Prostate gland (tissue), 2 donors: ENCODE data around the gene SBF2. TPM values are rescaled to one million over a fixed set of nuclear protein-coding genes. Genes with fewer than 3 reads are reported as not detected.

Source experiments
- DNase-seq: peaks from one replicate; pipeline ENCODE4 v3.0.0-alpha.2; 2019; ENCODE audit warnings: low spot score
- H3K27ac ChIP-seq, 2 donors: fragments of 200-600 bp; sonication (generic); 2 replicates each; pipeline ENCODE4 v1.5.1; 2017 to 2019
- H3K27me3 ChIP-seq: fragments of 200-600 bp; sonication (generic); replicated peaks from 2 replicates; pipeline ENCODE4 v1.5.1; 2019; ENCODE audit not compliant: insufficient read depth
- H3K36me3 ChIP-seq, 2 donors: fragments of 200-600 bp; sonication (generic); 1 replicate in 1 of 2; 2 replicates in 1 of 2; pipeline versions ENCODE4 v1.5.1 to v1.8.1; 2017 to 2019
- H3K4me1 ChIP-seq: fragments of 200-600 bp; sonication (generic); replicated peaks from 2 replicates; pipeline ENCODE4 v1.5.1; 2019
- H3K4me3 ChIP-seq, 2 donors: fragments of 200-600 bp; sonication (generic); 2 replicates each; pipeline ENCODE4 v1.5.1; 2017 to 2019
- H3K9me3 ChIP-seq: fragments of 200-600 bp; sonication (generic); 2 replicates; pipeline ENCODE4 v1.5.1; 2017
- POLR2A ChIP-seq: fragments of 450-650 bp; IDR thresholded peaks from one replicate; pipeline ENCODE4 v1.6.1; 2016; ENCODE audit warnings: antibody characterized with exemption, mild to moderate bottlenecking
- POLR2AphosphoS5 ChIP-seq: sonication (generic); formaldehyde crosslinking; IDR thresholded peaks from one replicate; pipeline ENCODE4 v1.6.1; 2017; ENCODE audit warnings: antibody characterized with exemption
- WGBS: methylation state at CpG from one replicate; pipeline ENCODE4 v1.1.5; 2018; 5-methylcytosine and 5-hydroxymethylcytosine counted together
- intact Hi-C: fragments of 100-400 bp; cut with DNase I; formaldehyde crosslinking; loops from one replicate; pipeline ENCODE4 v1.14.2; 2022
- total RNA-seq, 2 donors: library from RNA; depleted of rRNA; stranded (reverse); fragments of >200 nt; gene quantifications; one replicate each; pipeline ENCODE4 v1.1.0, GENCODE V29; 2016
- TF ChIP-seq, protein P1 (sequence below), 4 experiments: fragments of 200-600 bp in 2 of 4; fragments of 450-650 bp in 2 of 4; sonication (generic) in 2 of 4; IDR thresholded peaks; 1 replicate in 3 of 4; 2 replicates in 1 of 4; pipeline ENCODE4 v1.5.1; 2016 to 2019; ENCODE audit warnings: antibody characterized with exemption in 4 of 4, mild to moderate bottlenecking in 2 of 4, moderate library complexity in 2 of 4

SBF2 gene
- total RNA-seq, 2 donors from 2014 or later = 35.9 to 56.7 TPM

DNA sequence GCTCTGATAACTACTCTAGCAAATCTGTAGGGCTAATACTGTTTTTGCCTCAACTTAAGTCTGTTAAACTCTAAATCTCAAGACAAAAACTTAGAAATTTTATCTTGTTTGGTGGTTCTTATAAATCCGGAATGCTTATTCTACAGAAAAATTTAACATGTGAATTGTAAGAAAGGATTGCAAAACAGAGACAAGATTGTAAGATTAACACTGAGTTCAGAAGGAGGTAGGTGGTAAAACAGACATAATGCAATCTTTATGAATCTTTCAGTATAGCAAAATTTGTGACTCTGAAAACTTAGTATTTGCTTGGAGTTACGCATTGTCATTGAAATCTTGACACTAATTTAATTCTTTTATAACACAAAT, 263.9 kb downstream of the SBF2 start:
- H3K9me3 ChIP-seq = no peaks in the 10 kb centered on the region
- TF ChIP-seq, protein P1, sequence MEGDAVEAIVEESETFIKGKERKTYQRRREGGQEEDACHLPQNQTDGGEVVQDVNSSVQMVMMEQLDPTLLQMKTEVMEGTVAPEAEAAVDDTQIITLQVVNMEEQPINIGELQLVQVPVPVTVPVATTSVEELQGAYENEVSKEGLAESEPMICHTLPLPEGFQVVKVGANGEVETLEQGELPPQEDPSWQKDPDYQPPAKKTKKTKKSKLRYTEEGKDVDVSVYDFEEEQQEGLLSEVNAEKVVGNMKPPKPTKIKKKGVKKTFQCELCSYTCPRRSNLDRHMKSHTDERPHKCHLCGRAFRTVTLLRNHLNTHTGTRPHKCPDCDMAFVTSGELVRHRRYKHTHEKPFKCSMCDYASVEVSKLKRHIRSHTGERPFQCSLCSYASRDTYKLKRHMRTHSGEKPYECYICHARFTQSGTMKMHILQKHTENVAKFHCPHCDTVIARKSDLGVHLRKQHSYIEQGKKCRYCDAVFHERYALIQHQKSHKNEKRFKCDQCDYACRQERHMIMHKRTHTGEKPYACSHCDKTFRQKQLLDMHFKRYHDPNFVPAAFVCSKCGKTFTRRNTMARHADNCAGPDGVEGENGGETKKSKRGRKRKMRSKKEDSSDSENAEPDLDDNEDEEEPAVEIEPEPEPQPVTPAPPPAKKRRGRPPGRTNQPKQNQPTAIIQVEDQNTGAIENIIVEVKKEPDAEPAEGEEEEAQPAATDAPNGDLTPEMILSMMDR (IDR thresholded peaks at IDR 0.05) = no peak
- TF ChIP-seq POLR2AphosphoS5 (no peak), POLR2A (no peak)
- 91% methylated on average over 2 of the region's 2 CpGs for WGBS

DNA sequence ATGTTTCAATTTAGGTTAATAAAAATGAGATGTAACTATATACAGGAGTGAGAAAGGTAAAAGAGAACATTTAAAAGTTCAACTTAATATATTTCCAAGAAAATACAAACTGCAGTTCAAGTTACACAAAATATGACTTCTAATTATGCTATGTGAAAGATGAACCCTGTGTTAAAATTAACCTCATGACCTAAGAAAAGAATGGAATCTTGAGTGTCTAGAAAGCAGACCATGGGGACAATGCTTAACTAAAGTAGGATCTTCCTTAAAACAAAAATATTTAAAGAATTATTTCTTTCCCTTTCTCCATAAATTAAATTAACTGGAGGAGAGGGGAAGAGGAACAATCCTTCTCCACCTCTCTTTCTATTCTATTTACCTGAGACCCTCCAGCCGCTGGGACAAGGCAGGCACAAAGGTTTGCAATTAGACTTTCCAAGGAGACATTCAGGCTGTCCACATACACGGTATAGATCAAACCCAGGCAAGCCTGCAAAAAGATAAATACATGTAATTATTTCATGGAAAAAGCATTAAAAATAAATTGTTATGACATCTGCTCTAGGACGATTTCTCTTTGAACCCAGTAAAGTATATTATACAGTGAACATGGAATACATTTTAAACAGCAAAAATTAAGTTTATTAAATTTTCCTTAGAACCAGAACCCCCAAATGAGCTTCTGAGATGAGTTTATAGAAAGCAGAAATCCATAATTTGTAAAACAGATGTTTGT, 264.5 kb downstream of the SBF2 start:
- intact Hi-C loops = no loop called here
- no peak overlapping the region for H3K4me3 ChIP-seq
- no peak for TF ChIP-seq POLR2AphosphoS5
- TF ChIP-seq POLR2A = no peak
- TF ChIP-seq, protein P1 (IDR thresholded peaks at IDR 0.05) = no peak
- H3K27ac ChIP-seq = no peak overlapping the region
- no peaks in the 10 kb centered on the region for H3K36me3 ChIP-seq
- 81% methylated on average over 3 of the region's 3 CpGs for WGBS
- no peaks in the 10 kb centered on the region for H3K4me1 ChIP-seq
- no peaks in the 10 kb centered on the region for H3K27me3 ChIP-seq
- no peaks in the 10 kb centered on the region for H3K9me3 ChIP-seq
- no peak for DNase-seq

More for the DNA sequence above, 263.9 kb downstream of the SBF2 start:
- H3K27me3 ChIP-seq = no peaks in the 10 kb centered on the region
- intact Hi-C loops = no loop called here
- no peak overlapping the region for H3K4me3 ChIP-seq
- no peaks in the 10 kb centered on the region for H3K4me1 ChIP-seq
- DNase-seq = no peak
- H3K36me3 ChIP-seq = no peaks in the 10 kb centered on the region
- H3K27ac ChIP-seq = no peak overlapping the region

DNA sequence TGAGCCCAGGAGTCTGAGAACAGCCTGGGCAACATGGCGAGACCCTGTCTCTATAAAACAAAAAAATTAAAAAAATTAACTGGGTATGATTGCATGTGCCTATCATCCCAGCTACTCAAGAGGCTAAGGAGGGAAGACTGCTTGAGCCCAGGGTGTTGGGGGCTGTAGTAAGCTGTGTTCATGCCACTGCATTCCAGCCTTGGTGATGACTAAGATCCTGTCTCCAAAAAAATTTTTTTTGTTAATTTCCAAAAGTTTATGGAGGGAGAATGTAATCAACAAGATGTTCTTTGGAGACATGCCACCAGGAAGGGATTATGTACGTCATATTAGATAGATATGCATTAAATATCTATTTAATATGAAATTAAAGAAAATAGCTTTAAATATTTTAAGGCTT, 267.5 kb downstream of the SBF2 start:
- TF ChIP-seq POLR2A = no peak
- TF ChIP-seq, protein P1 (IDR thresholded peaks at IDR 0.05) = no peak
- no peak for TF ChIP-seq POLR2AphosphoS5
- intact Hi-C loops = no loop called here
- Histone ChIP-seq H3K27ac (no peak overlapping the region), H3K4me1 (no peaks in the 10 kb centered on the region), H3K9me3 (no peaks in the 10 kb centered on the region), H3K27me3 (no peaks in the 10 kb centered on the region), H3K4me3 (no peak overlapping the region), H3K36me3 (no peaks in the 10 kb centered on the region)
- DNase-seq = no peak
- 98% methylated on average over 2 of the region's 2 CpGs for whole genome bisulfite sequencing

DNA sequence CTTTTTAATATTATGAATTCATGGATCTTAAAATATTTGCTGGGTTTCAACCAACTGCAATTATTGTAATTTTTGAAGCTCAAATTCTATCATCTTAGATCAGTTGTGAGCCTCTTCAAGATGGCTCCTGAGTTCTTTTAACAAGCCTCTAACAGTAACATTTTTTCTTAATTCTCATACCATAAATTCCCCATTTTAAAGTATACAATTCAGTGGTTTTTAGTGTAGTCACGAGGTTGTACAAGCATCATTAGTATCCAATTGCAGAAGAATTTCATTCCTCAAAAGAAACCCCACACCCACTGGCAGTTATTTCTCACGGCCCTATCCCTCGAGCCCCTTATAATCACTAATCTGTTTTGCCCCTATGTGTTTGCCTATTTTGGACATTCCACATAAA, 270.8 kb downstream of the SBF2 start:
- Histone ChIP-seq H3K4me3 (no peak overlapping the region), H3K9me3 (no peaks in the 10 kb centered on the region), H3K4me1 (no peaks in the 10 kb centered on the region), H3K36me3 (no peaks in the 10 kb centered on the region), H3K27me3 (no peaks in the 10 kb centered on the region), H3K27ac (no peak overlapping the region)
- TF ChIP-seq, protein P1 (IDR thresholded peaks at IDR 0.05) = no peak
- no peak for TF ChIP-seq POLR2A
- no peak for DNase-seq
- intact Hi-C loops = no loop called here
- 96% methylated on average over 3 of the region's 3 CpGs for WGBS

DNA sequence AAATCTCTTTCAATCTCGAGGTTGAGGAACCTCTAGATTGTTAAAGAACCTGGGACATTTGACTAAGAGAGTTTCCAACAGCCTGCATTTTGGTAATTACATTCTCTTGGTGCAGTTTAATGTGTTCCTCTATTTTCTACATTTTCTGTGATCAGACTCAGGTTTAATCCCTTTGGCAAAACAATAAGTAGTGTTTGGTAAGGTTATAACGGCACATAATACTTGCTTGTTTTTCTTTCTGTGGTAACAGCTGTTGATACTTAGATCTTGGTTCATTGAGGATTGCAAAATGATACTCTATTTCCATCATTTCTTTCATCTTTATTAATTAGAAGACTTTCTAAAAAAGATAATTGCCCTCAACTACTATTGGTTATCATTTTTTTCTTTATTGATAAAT, 271.3 kb downstream of the SBF2 start:
- DNase-seq = no peak
- Histone ChIP-seq H3K27me3 (no peaks in the 10 kb centered on the region), H3K9me3 (no peaks in the 10 kb centered on the region), H3K4me1 (no peaks in the 10 kb centered on the region), H3K36me3 (no peaks in the 10 kb centered on the region), H3K27ac (no peak overlapping the region), H3K4me3 (no peak overlapping the region)
- 61% methylated on average over 2 of the region's 2 CpGs for WGBS
- TF ChIP-seq POLR2AphosphoS5 (no peak), POLR2A (no peak)
- TF ChIP-seq, protein P1 (IDR thresholded peaks at IDR 0.05) = no peak
- intact Hi-C loops = no loop called here
